ENCODE results near the gene LRGUK.

DNA sequence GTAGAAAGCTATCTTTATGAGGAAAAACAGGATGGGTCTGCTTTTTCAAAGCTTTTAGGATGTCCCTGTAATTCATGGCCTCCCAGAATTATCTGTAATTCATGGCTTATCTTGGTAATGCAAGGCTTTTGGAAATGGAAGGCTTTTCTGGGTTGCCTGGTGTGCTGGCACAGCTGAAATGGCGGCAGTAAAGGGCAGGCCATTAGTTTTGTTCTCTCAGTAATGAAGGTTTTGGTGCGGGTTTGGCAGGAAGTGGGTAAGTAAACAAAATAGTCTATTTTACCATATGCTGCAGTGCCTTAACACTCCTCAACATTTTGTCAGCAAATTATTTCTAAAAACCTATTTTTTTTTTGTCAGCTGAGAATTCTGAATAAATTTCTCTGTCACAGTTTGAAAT is 69.3 kb downstream of the LRGUK start:
- TF ChIP-seq, protein P1, sequence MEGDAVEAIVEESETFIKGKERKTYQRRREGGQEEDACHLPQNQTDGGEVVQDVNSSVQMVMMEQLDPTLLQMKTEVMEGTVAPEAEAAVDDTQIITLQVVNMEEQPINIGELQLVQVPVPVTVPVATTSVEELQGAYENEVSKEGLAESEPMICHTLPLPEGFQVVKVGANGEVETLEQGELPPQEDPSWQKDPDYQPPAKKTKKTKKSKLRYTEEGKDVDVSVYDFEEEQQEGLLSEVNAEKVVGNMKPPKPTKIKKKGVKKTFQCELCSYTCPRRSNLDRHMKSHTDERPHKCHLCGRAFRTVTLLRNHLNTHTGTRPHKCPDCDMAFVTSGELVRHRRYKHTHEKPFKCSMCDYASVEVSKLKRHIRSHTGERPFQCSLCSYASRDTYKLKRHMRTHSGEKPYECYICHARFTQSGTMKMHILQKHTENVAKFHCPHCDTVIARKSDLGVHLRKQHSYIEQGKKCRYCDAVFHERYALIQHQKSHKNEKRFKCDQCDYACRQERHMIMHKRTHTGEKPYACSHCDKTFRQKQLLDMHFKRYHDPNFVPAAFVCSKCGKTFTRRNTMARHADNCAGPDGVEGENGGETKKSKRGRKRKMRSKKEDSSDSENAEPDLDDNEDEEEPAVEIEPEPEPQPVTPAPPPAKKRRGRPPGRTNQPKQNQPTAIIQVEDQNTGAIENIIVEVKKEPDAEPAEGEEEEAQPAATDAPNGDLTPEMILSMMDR (IDR thresholded peaks at IDR 0.05): no peak
- TF ChIP-seq POLR2A (IDR thresholded peaks at IDR 0.05): no peak

Measured in transverse colon (tissue), 3 donors.